ENCODE measurements around the gene CNOT9.

The CNOT9 gene

DNA sequence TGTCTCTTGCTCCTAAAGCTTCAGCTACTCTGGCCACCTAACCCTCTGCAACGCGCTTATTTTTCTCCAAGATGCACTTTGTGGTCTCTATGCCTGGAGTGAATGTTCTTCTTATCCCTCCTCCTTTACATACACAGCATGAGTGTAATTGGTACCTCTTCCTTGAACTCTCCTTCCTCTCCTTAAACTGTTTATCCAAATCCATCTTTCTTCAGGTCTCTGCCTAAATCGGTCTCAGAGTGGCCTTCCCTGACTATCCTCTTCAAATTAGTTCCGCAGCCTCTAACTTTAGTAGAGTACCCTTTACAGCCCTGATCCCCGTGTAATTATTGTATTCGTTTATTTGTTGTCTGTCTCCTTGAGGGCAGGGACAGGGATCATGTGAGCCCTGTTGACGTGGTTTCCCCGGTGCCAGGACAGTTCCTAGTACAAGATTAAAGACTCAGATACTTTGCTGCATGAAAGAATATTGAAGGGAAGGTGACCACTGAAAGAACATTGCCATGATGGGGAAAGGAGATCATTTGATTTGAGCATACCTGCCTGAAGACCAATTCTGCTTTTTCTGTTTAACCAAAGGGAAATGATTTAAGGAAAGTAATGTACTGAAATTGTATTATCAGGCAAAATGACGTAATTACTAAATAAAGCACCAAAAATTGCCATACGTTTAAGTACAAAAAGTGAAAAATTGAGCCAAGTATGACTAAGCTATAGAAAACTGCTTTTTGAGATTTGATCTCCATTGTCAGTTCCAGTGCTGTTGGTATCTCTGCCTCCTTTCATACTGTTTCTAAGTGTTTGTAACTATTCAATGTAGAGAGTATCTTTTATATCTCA lies 1.2 kb downstream of the CNOT9 start:
- H3K4me3 ChIP-seq (ENCODE audit: low read depth, low read length): peak overlapping the region; percentile 90
- TF ChIP-seq, protein P1, sequence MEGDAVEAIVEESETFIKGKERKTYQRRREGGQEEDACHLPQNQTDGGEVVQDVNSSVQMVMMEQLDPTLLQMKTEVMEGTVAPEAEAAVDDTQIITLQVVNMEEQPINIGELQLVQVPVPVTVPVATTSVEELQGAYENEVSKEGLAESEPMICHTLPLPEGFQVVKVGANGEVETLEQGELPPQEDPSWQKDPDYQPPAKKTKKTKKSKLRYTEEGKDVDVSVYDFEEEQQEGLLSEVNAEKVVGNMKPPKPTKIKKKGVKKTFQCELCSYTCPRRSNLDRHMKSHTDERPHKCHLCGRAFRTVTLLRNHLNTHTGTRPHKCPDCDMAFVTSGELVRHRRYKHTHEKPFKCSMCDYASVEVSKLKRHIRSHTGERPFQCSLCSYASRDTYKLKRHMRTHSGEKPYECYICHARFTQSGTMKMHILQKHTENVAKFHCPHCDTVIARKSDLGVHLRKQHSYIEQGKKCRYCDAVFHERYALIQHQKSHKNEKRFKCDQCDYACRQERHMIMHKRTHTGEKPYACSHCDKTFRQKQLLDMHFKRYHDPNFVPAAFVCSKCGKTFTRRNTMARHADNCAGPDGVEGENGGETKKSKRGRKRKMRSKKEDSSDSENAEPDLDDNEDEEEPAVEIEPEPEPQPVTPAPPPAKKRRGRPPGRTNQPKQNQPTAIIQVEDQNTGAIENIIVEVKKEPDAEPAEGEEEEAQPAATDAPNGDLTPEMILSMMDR (IDR thresholded peaks at IDR 0.05; ENCODE audit: low read depth, low read length, missing control alignments): no peak
- in situ Hi-C loops (cut with HindIII; ENCODE audit: low pct_ligation_motif_present, low sequenced_read_pairs): no loop called here
- peak; percentile 81 for DNase-seq
- H3K27me3 ChIP-seq (replicated peaks): no peaks in the 10 kb centered on the region
- H3K36me3 ChIP-seq (replicated peaks): peaks cover 14% of the 10 kb centered on the region
- H3K27ac ChIP-seq: peak overlapping the region; percentile 97

DNA sequence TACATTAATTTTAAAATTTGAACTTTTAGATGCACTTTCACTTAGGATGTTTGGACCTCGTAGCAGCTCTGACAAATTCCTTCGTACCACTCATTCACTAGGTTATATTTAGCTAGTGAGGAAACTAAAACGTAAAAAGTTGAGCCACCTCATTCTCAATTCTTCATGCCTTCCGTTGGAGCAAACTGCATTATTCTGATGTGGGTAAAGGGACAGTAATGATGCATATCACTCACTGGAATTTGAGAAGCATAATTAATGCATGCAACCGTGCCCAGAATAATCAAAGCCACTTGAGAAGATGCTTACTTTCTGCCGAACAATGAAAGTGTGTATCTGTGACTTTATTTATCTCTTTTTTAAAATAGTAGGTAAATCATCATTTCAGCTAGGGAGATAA lies 2.2 kb downstream of the CNOT9 start:
- TF ChIP-seq, protein P1 (IDR thresholded peaks at IDR 0.05; ENCODE audit: low read depth, low read length, missing control alignments): no peak
- Histone ChIP-seq H3K4me3 (ENCODE audit: low read depth, low read length) (peak overlapping the region; percentile 90), H3K36me3 (replicated peaks) (peaks cover 14% of the 10 kb centered on the region), H3K27ac (peak overlapping the region; percentile 97), H3K27me3 (replicated peaks) (no peaks in the 10 kb centered on the region)
- in situ Hi-C loops (cut with HindIII; ENCODE audit: low pct_ligation_motif_present, low sequenced_read_pairs): no loop called here
- peak; percentile 9 for DNase-seq

DNA sequence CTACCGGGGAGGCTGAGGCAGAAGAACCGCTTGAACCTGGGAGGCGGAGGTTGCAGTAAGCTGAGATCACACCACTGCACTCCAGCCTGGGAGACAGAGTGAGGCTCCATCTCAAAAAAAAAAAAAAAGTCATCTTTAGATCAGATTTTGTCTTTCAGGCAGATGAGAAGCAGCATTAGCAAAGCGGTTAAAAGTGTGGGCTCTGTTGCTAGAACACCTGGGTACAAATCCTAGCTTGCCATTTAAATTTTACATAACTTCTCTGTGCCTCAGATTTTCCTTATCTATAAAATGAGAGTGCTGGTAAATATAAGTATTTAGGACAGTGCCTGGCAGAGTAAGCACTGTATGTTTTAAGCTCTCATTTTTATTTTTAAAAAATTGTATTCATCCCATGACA lies 8.2 kb downstream of the CNOT9 start:
- DNase-seq: no peak
- Histone ChIP-seq H3K4me3 (ENCODE audit: low read depth, low read length) (no peak overlapping the region), H3K27me3 (replicated peaks) (no peaks in the 10 kb centered on the region), H3K27ac (no peak overlapping the region), H3K36me3 (replicated peaks) (peaks cover 16% of the 10 kb centered on the region)
- TF ChIP-seq, protein P1 (IDR thresholded peaks at IDR 0.05; ENCODE audit: low read depth, low read length, missing control alignments): no peak
- in situ Hi-C loops (cut with HindIII; ENCODE audit: low pct_ligation_motif_present, low sequenced_read_pairs): no loop called here

DNA sequence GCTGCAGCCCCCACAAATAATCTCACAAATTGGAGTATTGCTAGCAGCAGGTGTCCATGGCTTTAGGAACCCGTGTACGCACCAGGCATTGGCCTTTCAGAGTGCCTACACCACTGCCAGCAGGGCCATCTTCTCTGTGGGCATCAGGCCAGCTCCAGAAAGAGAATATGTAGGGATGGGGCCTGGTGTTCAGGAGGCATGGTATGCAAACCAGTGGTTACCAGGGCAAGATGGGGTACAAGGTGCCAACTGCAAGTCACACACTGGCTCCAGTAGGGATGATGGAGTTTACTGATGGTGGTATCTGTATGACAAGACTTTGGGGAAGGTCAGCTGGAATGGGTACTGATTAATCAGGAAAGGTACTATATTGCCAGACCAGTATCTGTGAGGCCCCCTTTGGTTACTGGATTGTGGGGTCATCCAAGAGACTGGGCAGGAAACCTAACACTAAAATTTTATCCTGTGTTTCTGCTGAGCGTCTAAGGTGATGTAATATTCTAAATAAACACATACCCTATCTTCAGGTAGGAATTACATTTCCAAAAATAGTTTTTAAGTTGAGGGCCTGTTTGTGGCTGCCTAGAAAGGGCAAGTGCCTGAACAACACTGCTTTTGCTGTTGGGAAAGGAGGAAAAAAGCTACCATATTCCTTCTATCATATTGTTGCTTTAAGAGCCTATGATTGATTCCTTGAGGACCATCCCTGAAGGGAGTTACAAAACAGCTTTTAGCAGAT lies 9.0 kb downstream of the CNOT9 start:
- Histone ChIP-seq H3K27me3 (replicated peaks) (no peaks in the 10 kb centered on the region), H3K4me3 (ENCODE audit: low read depth, low read length) (no peak overlapping the region), H3K27ac (no peak overlapping the region), H3K36me3 (replicated peaks) (peaks cover 11% of the 10 kb centered on the region)
- TF ChIP-seq, protein P1 (IDR thresholded peaks at IDR 0.05; ENCODE audit: low read depth, low read length, missing control alignments): no peak
- in situ Hi-C loops (cut with HindIII; ENCODE audit: low pct_ligation_motif_present, low sequenced_read_pairs): no loop called here
- DNase-seq: no peak

DNA sequence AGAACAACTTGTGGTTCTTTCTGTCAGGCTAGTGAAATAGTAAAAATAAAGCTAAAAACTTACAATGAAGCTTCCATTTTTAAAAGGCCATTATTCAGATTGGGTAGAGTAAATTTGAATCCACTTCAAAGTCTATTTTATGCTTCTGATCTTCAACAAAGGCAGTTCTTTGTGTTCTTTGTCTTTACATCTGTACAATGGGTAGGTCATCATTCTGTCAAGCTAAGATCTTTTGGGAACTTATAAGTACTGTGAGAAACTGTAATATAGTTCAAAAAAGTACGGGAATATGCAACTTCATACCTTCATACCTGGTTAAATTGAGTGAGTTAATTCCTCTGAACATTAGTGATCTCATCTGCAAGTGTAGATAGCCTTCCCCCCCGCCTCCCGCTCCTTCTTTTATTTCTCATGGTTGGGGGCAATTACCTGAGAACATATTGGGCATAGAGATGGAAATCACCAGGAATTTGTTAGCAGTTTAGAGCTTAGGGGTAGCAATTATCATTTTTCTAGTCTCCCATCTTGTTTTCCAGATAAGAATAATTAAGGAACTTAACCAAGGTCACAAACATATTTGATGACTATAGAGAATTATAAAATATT lies 9.7 kb downstream of the CNOT9 start:
- H3K27ac ChIP-seq: no peak overlapping the region
- no peak for DNase-seq
- no peaks in the 10 kb centered on the region for H3K27me3 ChIP-seq (replicated peaks)
- in situ Hi-C loops (cut with HindIII; ENCODE audit: low pct_ligation_motif_present, low sequenced_read_pairs): no loop called here
- H3K36me3 ChIP-seq (replicated peaks): peaks cover 9% of the 10 kb centered on the region
- no peak overlapping the region for H3K4me3 ChIP-seq (ENCODE audit: low read depth, low read length)
- TF ChIP-seq, protein P1 (IDR thresholded peaks at IDR 0.05; ENCODE audit: low read depth, low read length, missing control alignments): no peak
